Suprapubic skin (tissue), 3 donors: ENCODE measurements around the gene KRT10.

Source experiments
- CTCF ChIP-seq, 2 donors: fragments of 200-600 bp in 1 of 2; fragments of 450-650 bp in 1 of 2; sonication (generic) in 1 of 2; IDR thresholded peaks; one replicate each; pipeline ENCODE4 v1.5.1; 2016 to 2019; ENCODE audit warnings: antibody characterized with exemption in 2 of 2, mild to moderate bottlenecking in 1 of 2, moderate library complexity in 1 of 2
- POLR2AphosphoS5 ChIP-seq, 3 donors: sonication (generic); formaldehyde crosslinking; IDR thresholded peaks; one replicate each; pipeline ENCODE4 v1.6.1; 2017; ENCODE audit warnings: antibody characterized with exemption in 3 of 3

GRCh38 chr17:40809721-40810421 is 12.5 kb downstream of the KRT10 start:
- no peak for TF ChIP-seq CTCF (IDR thresholded peaks at IDR 0.05)
- no peak for TF ChIP-seq POLR2AphosphoS5 (IDR thresholded peaks at IDR 0.05)
